SKM-1 (cell line): ENCODE measurements around the gene METTL3.

Experiments used
- DNase-seq: peaks from one replicate; lab custom pipeline; 2025; ENCODE audit not compliant: unreplicated experiment; lab: John Stamatoyannopoulos, UW

Gene METTL3

DNA sequence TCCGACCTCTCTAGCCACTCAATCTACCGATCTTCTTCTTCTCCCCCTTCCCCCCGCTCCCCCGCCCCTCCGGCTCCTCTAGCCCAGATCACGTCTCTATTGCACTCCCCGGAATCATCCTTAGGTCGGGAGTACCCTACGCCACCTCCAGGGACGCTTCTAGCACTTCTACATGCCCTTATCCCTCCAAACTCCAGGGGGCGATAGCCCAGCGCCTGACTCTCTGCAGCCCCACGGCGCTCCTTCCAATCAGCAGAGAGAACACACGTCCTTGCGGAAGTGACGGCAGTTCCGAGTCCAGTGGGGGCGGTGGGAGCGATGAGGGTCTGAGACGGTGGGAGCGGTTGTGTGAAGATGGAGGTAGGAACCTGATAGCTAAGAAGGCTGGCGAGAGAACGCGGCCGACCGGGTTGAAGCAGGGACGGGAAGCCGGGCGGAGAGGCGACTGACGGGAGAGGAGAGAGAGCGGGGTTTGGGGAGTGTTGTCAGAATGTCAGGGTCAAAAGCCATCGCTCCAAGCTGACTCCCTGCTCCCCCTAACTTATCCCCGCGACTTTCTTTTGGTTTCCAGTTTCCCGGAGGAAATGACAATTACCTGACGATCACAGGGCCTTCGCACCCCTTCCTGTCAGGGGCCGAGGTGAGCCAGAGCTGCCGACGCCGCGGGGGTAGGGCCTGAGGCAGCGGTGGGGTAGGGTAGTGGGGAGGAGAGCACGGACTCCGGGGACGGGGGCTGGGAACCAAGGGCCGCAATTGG lies 34.0 kb downstream of the METTL3 start, which contains the start of the genes RAB2B and TOX4:
TSS of gene RAB2B (minus strand) at position 35 of the 757 bp plus-strand sequence. CDS start 87 bp downstream, outside the sequence.
TSS of gene TOX4 (plus strand) at position 271 of the 757 bp plus-strand sequence. CDS start at position 355, 84 bp downstream.
- peak; percentile 88 for DNase-seq

DNA sequence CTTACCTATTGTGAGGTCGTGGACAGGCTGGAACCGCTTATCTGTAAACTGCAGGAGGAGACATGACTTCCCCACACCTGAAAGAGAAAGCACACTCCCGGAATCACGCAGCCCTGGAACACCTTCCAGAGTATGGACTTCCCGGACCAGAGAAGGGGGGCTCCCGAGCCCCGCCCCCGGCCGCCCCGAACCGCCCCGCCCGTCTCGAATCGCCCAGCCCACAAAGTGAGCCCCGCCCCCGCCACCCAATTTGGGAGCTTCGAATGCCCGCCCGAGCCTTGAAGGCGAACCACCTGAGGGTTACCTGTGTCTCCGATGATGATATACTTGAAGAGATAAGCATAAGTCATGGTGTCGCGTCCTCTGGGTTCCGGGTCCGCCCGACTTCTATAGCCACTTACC lies 34.6 kb downstream of the METTL3 start:
- DNase-seq: no peak

DNA sequence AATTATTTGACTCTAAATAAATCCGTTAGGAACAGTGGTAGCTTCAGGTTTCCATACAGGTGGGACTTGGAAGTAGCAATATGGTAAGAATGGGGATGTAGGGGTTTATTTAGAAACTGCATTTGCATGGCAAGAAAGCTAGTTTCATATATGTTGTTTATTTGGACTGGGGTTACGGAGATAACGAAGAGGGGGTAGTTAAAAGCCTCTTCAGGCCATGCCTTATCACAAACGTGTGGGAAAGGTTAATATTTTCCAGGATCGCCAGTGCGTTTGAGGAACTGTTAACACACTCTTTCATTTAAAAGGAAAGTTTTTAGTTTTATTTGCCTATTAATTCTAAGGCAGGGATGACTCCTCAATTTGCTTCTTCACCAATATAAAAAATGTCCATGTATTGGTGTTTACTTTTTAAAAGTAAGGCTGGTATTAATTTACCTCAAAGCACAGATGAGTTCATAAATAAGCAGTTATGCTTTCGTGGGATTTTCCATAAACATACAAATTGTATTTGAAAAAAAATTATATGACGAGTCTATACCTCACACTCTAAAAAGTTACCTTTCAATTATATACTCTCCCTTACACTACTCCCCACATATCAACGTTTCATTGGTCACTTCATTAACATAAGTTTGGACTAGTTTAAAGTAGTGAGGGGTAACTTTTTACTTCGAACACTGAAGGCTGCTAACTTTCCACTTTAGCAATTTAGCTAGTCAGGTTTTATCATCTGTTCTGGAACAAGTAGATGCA lies 35.2 kb downstream of the METTL3 start:
- DNase-seq: no peak

DNA sequence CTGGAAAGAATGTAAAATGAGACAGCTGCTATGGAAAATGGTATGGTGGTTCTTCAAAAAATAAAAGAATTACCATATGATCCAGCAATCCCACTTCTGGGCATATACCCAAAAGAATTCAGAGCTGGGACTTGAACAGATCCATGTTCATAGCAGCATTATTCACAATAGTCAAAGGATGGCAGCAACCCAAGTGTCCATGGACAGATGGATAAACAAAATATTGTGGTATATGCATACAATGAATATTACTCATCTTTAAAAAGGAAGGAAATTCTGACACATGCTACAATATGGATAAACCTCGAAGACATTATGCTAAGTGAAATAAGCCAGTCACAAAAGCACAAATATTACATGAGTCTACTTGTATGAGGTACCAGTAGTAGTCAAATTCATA lies 43.5 kb downstream of the METTL3 start:
- no peak for DNase-seq

DNA sequence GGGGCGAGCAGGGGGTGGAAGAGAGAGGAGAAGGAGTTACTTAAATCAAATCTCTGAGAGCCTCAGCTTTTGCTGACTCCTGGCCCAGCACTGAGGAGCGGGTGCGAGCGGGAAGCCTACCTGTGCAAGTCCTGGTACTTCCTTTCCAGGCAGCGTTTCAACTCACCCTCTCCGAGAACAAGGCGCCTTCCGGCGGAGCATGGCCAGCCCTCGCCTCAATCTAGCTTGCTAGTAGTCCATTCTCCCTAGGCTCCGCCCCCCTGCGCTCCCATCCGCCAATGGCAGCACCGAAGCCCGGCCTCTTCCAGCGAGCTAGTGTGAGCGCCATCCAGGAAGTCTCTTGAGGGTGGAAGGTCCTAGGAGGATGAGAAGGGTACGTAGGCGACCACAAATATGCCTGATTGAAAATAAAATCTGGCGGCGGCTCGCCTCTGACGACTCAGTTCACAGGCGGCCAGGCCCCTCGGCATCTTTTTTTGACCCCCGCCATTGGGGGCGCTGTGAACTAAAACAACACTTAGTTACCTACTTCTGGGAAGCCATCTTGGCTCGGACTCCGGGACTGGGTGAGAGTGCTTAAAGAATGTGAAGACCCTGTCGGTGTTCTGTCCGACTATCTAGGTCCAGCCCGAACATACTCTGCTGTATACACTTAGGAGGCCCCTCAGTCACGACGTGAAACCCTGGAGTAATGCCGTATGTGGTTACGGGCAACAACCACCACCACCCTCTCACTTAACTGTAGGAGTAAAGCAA lies 55.0 kb downstream of the METTL3 start, which contains the start of gene CHD8:
TSS of gene CHD8 (minus strand) at position 212 of the 756 bp plus-strand sequence. CDS start 24,480 bp downstream, outside the sequence.
- peak; percentile 90 for DNase-seq

DNA sequence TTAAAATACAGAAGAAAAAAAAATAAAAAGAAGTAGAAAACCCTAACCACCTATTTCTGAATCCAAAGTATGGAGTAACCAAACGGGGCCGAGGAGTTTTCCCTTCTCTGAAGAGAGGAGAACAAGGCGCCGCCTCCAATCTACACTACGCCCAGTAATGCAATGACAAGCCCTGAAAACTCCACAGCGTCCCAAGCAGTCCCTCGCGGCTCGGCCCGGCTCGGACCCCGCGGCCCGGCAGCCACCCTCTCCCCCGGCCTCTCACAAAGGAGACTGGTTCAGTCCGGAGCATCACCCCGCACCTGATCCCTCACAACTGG lies 55.6 kb downstream of the METTL3 start:
- DNase-seq: no peak

DNA sequence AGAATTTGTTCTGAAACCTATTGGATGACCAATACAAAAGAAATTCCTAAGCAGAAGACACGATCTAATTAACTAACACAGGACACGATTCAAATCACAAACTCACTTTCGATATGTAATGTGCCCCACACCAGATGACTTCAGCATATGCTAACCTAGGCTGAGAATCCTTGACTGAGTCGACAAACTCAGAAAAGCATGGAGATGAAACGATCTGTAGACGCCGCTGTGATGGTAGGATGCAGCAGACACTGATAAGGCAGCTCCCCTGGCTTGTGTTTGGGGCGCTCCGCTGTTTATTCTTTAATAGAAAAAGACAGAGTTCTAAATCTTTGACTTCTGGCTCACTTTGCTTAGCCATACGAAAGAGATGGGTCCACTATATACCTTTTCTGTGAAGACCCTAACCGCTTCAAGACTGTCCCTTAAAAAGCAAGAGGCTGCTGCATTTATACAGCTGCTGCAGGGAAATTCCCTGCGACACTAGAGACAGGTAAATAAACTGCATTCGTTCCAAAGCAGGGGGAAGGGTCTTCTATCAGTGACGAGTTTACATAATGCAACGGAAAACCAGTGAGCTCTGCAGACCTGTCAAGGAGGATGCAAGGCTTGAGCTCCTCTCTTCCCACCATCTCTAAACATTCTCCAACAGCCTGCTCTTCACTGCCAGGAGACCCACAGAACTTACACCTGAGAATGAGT lies 56.1 kb downstream of the METTL3 start:
- DNase-seq: no peak

DNA sequence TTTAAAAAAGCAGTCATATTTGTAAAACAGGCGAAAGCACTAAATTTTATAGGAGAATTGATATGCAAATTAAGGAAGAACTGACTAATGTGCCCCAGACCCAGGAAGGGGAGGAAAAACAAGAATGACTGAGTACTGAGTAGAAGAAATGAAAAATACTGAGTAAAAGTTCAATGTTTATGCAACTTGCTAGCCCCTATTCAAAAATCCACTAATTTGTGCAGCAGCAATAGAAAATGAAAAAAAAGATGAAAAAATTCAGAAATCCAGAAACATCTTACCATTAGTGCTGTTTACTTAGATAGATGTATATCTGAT lies 61.3 kb downstream of the METTL3 start:
- DNase-seq: no peak
